HepG2 (cell line): ENCODE measurements around the gene CYTH2. TPM values are rescaled to one million over a fixed set of nuclear protein-coding genes. Genes with fewer than 3 reads are reported as not detected.
A peak's percentile ranks its signal among the peaks of the same experiment; 100 is the strongest.

Experiments
- FOSL1 ChIP-seq: sonication (generic); formaldehyde crosslinking; IDR thresholded peaks from 2 replicates; pipeline ENCODE4 v1.9.0; 2021; ENCODE audit warnings: missing genetic modification reagents, borderline replicate concordance
- FOXK1 ChIP-seq: sonication (generic); formaldehyde crosslinking; IDR thresholded peaks from 2 replicates; pipeline ENCODE4 v1.4.0; 2020; ENCODE audit warnings: low read depth, missing genetic modification reagents, borderline replicate concordance
- NR2C2 ChIP-seq: sonication (generic); formaldehyde crosslinking; IDR thresholded peaks from 2 replicates; pipeline ENCODE4 v1.4.0; 2020; ENCODE audit warnings: missing genetic modification reagents, mild to moderate bottlenecking, moderate library complexity, borderline replicate concordance
- NR2F6 ChIP-seq, 2 experiments: IDR thresholded peaks; 2 replicates each; pipeline ENCODE4 v1.6.1; 2016; ENCODE audit warnings: antibody characterized with exemption in 1 of 2, mild to moderate bottlenecking in 1 of 2
- SIN3A ChIP-seq: IDR thresholded peaks from 2 replicates; pipeline ENCODE4 v1.6.1; 2011; ENCODE audit warnings: low read depth, mild to moderate bottlenecking, control low read depth, low read length, borderline replicate concordance
- TEAD3 ChIP-seq: optimal IDR thresholded peaks from 2 replicates; pipeline ENCODE3; 2016; ENCODE audit warnings: borderline replicate concordance
- THAP11 ChIP-seq: IDR thresholded peaks from 2 replicates; pipeline ENCODE4 v1.6.1; 2016; ENCODE audit warnings: missing biosample characterization, missing genetic modification reagents
- WIZ ChIP-seq: sonication (generic); formaldehyde crosslinking; IDR thresholded peaks from 2 replicates; pipeline ENCODE4 v1.5.1; 2020; ENCODE audit warnings: mild to moderate bottlenecking, missing genetic modification reagents
- ZNF260 ChIP-seq: sonication (generic); formaldehyde crosslinking; IDR thresholded peaks from 2 replicates; pipeline ENCODE4 v1.4.0; 2020; ENCODE audit warnings: missing genetic modification reagents, low read depth, mild to moderate bottlenecking, borderline replicate concordance
- ZNF660 ChIP-seq: sonication (generic); formaldehyde crosslinking; IDR thresholded peaks from 2 replicates; pipeline ENCODE4 v1.5.1; 2020; ENCODE audit warnings: mild to moderate bottlenecking, low read depth, missing genetic modification reagents, borderline replicate concordance
- ZNF709 ChIP-seq: sonication (generic); formaldehyde crosslinking; IDR thresholded peaks from 2 replicates; pipeline ENCODE4 v1.5.0; 2020; ENCODE audit warnings: mild to moderate bottlenecking, missing genetic modification reagents
- ZNF780A ChIP-seq: sonication (generic); formaldehyde crosslinking; IDR thresholded peaks from 2 replicates; pipeline ENCODE4 v1.8.0; 2022; ENCODE audit warnings: mild to moderate bottlenecking, missing genetic modification reagents, moderate library complexity
- polyA plus RNA-seq, 8 experiments: library from polyadenylated mRNA; depleted of rRNA in 3 of 8; stranded (reverse) in 7 of 8; unstranded in 1 of 8; fragments of >200 nt; fragmentation: Illumina TruSeq in 4 of 8; extraction: Trizol in 4 of 8; gene quantifications; 2 replicates each; pipeline versions ENCODE4 v1.2.1 to v1.2.3, GENCODE V29; 2011 to 2016; ENCODE audit warnings: low read depth in 4 of 8, missing spikeins in 1 of 8, mixed read lengths in 1 of 8; ENCODE audit not compliant: insufficient read depth in 1 of 8
- total RNA-seq, 5 experiments: library from RNA; depleted of rRNA; stranded (reverse); fragments of >200 nt; fragmentation: Illumina TruSeq; extraction: Trizol; gene quantifications; 2 replicates each; pipeline ENCODE4 v1.2.3, GENCODE V29; 2016; ENCODE audit warnings: low read depth in 1 of 5
- TF ChIP-seq, protein P1 (sequence below): sonication (generic); formaldehyde crosslinking; IDR thresholded peaks from 2 replicates; pipeline ENCODE4 v1.4.0; 2020; ENCODE audit warnings: missing genetic modification reagents, borderline replicate concordance
- TF ChIP-seq, protein P2 (sequence below): sonication (generic); formaldehyde crosslinking; IDR thresholded peaks from 2 replicates; pipeline ENCODE4 v1.5.1; 2020; ENCODE audit warnings: mild to moderate bottlenecking, missing genetic modification reagents, borderline replicate concordance
- TF ChIP-seq, protein P3 (sequence below), 2 experiments: sonication (generic) in 1 of 2; formaldehyde crosslinking in 1 of 2; IDR thresholded peaks; 2 replicates each; pipeline versions ENCODE4 v1.4.0 to v1.6.1; 2018 to 2020; ENCODE audit warnings: missing genetic modification reagents in 2 of 2, borderline replicate concordance in 1 of 2, low read depth in 1 of 2, mild to moderate bottlenecking in 1 of 2, missing biosample characterization in 1 of 2
- TF ChIP-seq, protein P4 (sequence below): sonication (generic); formaldehyde crosslinking; IDR thresholded peaks from 2 replicates; pipeline ENCODE4 v1.5.0; 2020; ENCODE audit warnings: mild to moderate bottlenecking, missing genetic modification reagents

Gene CYTH2
- total and polyA plus RNA-seq, 2 of the 13 experiments (the other 11 are each of a cell fraction or from before 2014, with no cell fraction given) = 16.5 to 39.3 TPM

DNA sequence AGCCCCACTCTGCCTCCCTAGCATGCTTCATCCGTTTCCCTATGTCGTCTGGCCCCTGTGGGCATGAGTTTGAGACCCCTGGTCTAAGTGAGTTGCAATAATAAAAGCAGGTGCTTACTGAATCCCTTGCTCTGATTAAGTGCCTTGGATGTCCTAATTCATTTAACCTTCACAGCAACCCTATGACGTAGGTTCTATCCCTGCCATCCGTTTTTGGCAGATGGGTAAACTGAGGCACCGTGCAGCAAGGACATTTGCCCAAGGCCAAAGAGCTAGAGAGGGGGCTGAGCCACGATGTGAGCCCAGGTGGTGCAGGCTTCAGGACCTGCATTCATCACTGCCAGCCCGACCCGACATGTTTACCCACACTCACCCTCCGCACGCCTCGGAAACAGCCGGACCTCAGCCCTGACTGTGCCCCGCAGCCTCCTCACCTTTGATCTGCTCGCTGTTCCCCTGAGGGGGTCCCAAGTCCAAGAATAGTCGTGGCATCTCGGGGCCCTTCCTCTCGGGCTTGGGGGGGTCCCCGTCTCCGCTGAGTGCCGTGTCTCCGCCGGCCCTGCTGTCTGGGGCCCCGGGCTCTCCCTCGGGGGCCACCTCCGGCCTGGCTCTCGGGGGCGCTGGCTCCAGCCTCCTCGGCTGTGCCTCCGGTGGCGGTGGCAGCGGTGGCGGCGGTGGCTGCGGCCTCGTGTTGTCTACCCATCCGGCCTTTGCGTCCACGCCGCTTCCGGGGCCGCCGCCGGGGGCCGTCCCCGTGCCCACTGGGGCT, 28.0 kb downstream of the CYTH2 start (continued):
- TF ChIP-seq, protein P1, sequence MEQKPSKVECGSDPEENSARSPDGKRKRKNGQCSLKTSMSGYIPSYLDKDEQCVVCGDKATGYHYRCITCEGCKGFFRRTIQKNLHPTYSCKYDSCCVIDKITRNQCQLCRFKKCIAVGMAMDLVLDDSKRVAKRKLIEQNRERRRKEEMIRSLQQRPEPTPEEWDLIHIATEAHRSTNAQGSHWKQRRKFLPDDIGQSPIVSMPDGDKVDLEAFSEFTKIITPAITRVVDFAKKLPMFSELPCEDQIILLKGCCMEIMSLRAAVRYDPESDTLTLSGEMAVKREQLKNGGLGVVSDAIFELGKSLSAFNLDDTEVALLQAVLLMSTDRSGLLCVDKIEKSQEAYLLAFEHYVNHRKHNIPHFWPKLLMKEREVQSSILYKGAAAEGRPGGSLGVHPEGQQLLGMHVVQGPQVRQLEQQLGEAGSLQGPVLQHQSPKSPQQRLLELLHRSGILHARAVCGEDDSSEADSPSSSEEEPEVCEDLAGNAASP (CRISPR knock-in tag) = no peak
- TF ChIP-seq, protein P2, sequence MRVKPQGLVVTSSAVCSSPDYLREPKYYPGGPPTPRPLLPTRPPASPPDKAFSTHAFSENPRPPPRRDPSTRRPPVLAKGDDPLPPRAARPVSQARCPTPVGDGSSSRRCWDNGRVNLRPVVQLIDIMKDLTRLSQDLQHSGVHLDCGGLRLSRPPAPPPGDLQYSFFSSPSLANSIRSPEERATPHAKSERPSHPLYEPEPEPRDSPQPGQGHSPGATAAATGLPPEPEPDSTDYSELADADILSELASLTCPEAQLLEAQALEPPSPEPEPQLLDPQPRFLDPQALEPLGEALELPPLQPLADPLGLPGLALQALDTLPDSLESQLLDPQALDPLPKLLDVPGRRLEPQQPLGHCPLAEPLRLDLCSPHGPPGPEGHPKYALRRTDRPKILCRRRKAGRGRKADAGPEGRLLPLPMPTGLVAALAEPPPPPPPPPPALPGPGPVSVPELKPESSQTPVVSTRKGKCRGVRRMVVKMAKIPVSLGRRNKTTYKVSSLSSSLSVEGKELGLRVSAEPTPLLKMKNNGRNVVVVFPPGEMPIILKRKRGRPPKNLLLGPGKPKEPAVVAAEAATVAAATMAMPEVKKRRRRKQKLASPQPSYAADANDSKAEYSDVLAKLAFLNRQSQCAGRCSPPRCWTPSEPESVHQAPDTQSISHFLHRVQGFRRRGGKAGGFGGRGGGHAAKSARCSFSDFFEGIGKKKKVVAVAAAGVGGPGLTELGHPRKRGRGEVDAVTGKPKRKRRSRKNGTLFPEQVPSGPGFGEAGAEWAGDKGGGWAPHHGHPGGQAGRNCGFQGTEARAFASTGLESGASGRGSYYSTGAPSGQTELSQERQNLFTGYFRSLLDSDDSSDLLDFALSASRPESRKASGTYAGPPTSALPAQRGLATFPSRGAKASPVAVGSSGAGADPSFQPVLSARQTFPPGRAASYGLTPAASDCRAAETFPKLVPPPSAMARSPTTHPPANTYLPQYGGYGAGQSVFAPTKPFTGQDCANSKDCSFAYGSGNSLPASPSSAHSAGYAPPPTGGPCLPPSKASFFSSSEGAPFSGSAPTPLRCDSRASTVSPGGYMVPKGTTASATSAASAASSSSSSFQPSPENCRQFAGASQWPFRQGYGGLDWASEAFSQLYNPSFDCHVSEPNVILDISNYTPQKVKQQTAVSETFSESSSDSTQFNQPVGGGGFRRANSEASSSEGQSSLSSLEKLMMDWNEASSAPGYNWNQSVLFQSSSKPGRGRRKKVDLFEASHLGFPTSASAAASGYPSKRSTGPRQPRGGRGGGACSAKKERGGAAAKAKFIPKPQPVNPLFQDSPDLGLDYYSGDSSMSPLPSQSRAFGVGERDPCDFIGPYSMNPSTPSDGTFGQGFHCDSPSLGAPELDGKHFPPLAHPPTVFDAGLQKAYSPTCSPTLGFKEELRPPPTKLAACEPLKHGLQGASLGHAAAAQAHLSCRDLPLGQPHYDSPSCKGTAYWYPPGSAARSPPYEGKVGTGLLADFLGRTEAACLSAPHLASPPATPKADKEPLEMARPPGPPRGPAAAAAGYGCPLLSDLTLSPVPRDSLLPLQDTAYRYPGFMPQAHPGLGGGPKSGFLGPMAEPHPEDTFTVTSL (CRISPR knock-in tag) = 0 out of 2 replicates have a peak, but pooled peaks have one; percentile 24
- peak; percentile 47; the same call in 1 of the 2 replicates for TF ChIP-seq FOXK1
- TF ChIP-seq ZNF780A (CRISPR knock-in tag) = no peak
- no peak for TF ChIP-seq WIZ (CRISPR knock-in tag)
- no peak for TF ChIP-seq FOSL1
- TF ChIP-seq ZNF709 = no peak
- TF ChIP-seq SIN3A = no peak
- 0 out of 2 replicates have a peak, but pooled peaks have one; percentile 32 for TF ChIP-seq NR2C2
- no peak for TF ChIP-seq ZNF660 (CRISPR knock-in tag)
- TF ChIP-seq, protein P3, sequence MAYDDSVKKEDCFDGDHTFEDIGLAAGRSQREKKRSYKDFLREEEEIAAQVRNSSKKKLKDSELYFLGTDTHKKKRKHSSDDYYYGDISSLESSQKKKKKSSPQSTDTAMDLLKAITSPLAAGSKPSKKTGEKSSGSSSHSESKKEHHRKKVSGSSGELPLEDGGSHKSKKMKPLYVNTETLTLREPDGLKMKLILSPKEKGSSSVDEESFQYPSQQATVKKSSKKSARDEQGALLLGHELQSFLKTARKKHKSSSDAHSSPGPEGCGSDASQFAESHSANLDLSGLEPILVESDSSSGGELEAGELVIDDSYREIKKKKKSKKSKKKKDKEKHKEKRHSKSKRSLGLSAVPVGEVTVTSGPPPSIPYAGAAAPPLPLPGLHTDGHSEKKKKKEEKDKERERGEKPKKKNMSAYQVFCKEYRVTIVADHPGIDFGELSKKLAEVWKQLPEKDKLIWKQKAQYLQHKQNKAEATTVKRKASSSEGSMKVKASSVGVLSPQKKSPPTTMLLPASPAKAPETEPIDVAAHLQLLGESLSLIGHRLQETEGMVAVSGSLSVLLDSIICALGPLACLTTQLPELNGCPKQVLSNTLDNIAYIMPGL (CRISPR knock-in tag; IDR thresholded peaks at IDR 0.05; ENCODE audit: borderline replicate concordance in 1 of 2, low read depth in 1 of 2) = 0 out of 4 replicates have a peak, but pooled peaks of 1 of the 2 experiments have one; percentile 37
- TF ChIP-seq, protein P4, sequence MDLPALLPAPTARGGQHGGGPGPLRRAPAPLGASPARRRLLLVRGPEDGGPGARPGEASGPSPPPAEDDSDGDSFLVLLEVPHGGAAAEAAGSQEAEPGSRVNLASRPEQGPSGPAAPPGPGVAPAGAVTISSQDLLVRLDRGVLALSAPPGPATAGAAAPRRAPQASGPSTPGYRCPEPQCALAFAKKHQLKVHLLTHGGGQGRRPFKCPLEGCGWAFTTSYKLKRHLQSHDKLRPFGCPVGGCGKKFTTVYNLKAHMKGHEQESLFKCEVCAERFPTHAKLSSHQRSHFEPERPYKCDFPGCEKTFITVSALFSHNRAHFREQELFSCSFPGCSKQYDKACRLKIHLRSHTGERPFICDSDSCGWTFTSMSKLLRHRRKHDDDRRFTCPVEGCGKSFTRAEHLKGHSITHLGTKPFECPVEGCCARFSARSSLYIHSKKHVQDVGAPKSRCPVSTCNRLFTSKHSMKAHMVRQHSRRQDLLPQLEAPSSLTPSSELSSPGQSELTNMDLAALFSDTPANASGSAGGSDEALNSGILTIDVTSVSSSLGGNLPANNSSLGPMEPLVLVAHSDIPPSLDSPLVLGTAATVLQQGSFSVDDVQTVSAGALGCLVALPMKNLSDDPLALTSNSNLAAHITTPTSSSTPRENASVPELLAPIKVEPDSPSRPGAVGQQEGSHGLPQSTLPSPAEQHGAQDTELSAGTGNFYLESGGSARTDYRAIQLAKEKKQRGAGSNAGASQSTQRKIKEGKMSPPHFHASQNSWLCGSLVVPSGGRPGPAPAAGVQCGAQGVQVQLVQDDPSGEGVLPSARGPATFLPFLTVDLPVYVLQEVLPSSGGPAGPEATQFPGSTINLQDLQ (CRISPR knock-in tag) = no peak
- TF ChIP-seq THAP11 (CRISPR knock-in tag) = 0 out of 2 replicates have a peak, but pooled peaks have one; percentile 52
- no peak for TF ChIP-seq ZNF260 (CRISPR knock-in tag)
- peak; percentile 44 for TF ChIP-seq TEAD3 (CRISPR knock-in tag)
- TF ChIP-seq NR2F6 (IDR thresholded peaks at IDR 0.05) = no peak
- TF ChIP-seq NR2F6 (CRISPR knock-in tag; IDR thresholded peaks at IDR 0.05) = peak; percentile 51; the same call in 1 of the 2 replicates
